Measurements from ENCODE around the gene CRCP. TPM values are rescaled to one million over a fixed set of nuclear protein-coding genes. Genes with fewer than 3 reads are reported as not detected.
"Not testable (repeated sequence)": the region's sequence is repeated elsewhere in the genome, so short reads cannot be mapped to it uniquely, and the experiment has no call there.

The CRCP gene
- total RNA-seq, 2 donors from 2014 or later, result 33.0 to 34.4 TPM

GRCh38 chr7:66169616-66170015 is 55.0 kb downstream of the CRCP start:
- H3K36me3 ChIP-seq, result no peaks in the 10 kb centered on the region
- H3K4me1 ChIP-seq, result no peaks in the 10 kb centered on the region
- H3K9ac ChIP-seq (ENCODE audit: low read depth in 2 of 2, low read length in 2 of 2), result no peak overlapping the region
- no peak overlapping the region for H3K4me3 ChIP-seq
- TF ChIP-seq, protein P1, sequence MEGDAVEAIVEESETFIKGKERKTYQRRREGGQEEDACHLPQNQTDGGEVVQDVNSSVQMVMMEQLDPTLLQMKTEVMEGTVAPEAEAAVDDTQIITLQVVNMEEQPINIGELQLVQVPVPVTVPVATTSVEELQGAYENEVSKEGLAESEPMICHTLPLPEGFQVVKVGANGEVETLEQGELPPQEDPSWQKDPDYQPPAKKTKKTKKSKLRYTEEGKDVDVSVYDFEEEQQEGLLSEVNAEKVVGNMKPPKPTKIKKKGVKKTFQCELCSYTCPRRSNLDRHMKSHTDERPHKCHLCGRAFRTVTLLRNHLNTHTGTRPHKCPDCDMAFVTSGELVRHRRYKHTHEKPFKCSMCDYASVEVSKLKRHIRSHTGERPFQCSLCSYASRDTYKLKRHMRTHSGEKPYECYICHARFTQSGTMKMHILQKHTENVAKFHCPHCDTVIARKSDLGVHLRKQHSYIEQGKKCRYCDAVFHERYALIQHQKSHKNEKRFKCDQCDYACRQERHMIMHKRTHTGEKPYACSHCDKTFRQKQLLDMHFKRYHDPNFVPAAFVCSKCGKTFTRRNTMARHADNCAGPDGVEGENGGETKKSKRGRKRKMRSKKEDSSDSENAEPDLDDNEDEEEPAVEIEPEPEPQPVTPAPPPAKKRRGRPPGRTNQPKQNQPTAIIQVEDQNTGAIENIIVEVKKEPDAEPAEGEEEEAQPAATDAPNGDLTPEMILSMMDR (IDR thresholded peaks at IDR 0.05), result no peak
- no peak overlapping the region for H3K27ac ChIP-seq
- no peaks in the 10 kb centered on the region for H3K9me3 ChIP-seq
- no peak for DNase-seq
- H3K27me3 ChIP-seq, result no peaks in the 10 kb centered on the region
- intact Hi-C loops (cut with DNase I), result no loop called here

DNA sequence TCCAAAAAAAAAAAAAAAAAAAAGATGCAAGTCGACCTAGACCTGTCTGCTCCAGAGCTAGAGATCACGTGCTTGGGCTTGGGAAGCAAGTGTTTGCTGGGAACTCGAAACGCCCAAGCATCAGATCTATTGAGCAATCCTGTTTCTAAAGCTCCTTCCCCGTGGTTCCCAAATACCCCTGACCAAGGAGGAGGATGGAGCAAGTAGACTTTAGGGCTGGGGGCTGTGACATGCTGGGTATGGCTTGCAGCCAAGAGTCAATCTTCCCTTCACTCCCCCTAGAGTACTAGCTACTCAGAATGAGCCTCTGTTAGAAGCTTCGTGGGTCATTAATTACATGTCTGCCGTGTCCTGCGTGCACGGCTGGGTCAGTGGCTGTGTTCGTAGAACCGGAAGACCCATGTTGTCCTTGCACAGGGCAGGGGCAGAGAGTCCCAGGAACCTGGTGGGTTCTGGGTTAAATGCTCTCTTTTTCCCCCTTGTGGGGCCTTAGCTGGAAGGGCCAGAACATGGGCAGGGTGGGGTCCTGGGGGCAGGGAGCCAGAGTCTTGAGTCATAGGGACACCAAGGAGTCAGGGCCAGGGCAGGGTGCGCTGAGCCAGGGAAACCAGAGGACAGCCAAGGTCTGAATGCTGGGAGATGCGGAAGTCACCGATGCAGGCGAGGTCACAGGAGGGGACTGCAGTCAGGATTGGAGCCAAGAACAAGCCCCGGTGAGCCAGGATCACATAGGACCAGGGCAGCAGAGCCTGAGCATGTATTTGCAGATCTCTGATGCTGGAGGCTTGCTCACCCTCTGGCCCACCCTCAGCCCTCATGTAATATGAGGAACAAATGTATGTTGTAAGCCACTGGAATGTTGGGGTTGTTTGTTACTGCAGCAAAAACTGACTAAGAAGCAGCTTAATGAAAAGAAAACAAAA is 55.9 kb downstream of the CRCP start:
- Histone ChIP-seq H3K27ac (no peak overlapping the region), H3K4me3 (no peak overlapping the region), H3K36me3 (no peaks in the 10 kb centered on the region), H3K4me1 (no peaks in the 10 kb centered on the region), H3K9me3 (no peaks in the 10 kb centered on the region), H3K27me3 (no peaks in the 10 kb centered on the region), H3K9ac (ENCODE audit: low read depth in 2 of 2, low read length in 2 of 2) (no peak overlapping the region)
- TF ChIP-seq, protein P1 (IDR thresholded peaks at IDR 0.05), result no peak
- DNase-seq, result peak; percentile 46
- intact Hi-C loops (cut with DNase I), result no loop called here

DNA sequence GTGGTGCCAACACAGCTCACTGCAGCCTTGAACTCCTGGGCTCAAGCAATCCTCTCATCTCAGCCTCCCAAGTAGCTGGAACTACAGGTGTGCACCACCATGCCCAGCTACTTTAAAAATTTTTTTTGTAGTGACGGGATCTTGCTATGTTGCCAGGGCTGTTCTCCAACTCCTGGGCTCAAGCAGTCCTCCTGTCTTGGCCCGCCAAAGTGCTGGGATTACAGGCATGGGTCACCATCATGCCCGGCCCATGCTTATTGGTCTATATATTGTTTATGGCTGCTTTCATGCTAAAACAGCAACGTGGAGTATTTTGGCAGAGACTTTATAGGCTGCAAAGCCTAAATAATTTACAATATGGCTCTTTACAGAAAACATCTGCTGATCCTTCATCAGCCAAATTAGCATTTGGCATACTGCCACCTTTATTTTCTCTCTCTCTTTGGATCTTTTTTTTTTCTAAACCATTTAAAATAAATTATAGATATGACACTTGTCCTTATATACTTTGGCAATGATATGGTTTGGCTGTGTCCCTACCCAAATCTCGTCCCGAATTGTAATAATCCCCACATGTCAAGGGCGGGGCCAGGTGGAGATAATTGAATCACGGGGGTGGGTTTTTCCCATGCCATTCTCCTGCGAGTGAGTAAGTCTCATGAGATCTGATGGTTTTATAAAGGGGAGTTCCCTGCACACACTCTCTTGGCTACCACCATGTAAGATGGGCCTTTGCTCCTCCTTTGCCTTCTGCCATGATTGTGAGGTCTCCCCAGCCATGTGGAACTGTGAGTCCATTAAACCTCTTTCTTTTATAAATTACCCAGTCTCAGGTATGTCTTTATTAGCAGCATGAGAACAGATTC is 58.1 kb downstream of the CRCP start:
- H3K27ac ChIP-seq; H3K27me3 ChIP-seq; H3K4me1 ChIP-seq; H3K4me3 ChIP-seq; H3K36me3 ChIP-seq; DNase-seq; H3K9ac ChIP-seq (ENCODE audit: low read depth in 2 of 2, low read length in 2 of 2); H3K9me3 ChIP-seq; intact Hi-C loops (cut with DNase I): not testable (repeated sequence)

DNA sequence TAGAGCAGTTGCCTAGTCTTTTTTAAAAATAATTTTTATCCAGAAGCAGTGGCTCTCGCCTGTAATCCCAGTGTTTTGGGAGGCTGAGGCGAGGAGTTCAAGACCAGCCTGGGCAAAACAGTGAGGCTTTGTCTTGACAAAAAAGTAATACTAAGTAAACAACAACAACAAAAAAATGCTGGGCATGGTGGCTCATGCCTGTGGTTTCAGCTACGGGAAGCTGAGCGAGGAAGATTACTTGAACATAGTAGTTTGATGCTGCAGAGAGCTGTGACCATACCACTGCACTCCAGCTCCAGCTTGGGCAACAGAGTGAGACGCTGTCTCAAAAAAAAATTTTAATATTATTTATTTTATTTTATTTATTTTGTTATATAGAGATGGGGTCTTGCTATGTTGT is 59.2 kb downstream of the CRCP start:
- Histone ChIP-seq H3K9me3 (no peaks in the 10 kb centered on the region), H3K27ac (no peak overlapping the region), H3K4me1 (no peaks in the 10 kb centered on the region), H3K27me3 (no peaks in the 10 kb centered on the region), H3K36me3 (no peaks in the 10 kb centered on the region), H3K4me3 (no peak overlapping the region), H3K9ac (ENCODE audit: low read depth in 2 of 2, low read length in 2 of 2) (no peak overlapping the region)
- intact Hi-C loops (cut with DNase I), result no loop called here
- TF ChIP-seq, protein P1 (IDR thresholded peaks at IDR 0.05), result no peak
- DNase-seq, result no peak

- intact Hi-C loops (cut with DNase I); H3K9ac ChIP-seq (ENCODE audit: low read depth in 2 of 2, low read length in 2 of 2); H3K27ac ChIP-seq; H3K9me3 ChIP-seq; H3K4me1 ChIP-seq; H3K4me3 ChIP-seq; H3K36me3 ChIP-seq; H3K27me3 ChIP-seq; DNase-seq: not testable (repeated sequence)
Measured at GRCh38 chr7:66175006-66175405, 60.4 kb downstream of the CRCP start.

- H3K9ac ChIP-seq (ENCODE audit: low read depth in 2 of 2, low read length in 2 of 2), result no peak overlapping the region
- H3K36me3 ChIP-seq, result no peaks in the 10 kb centered on the region
- no peak overlapping the region for H3K27ac ChIP-seq
- no peaks in the 10 kb centered on the region for H3K27me3 ChIP-seq
- H3K9me3 ChIP-seq, result no peaks in the 10 kb centered on the region
- TF ChIP-seq, protein P1 (IDR thresholded peaks at IDR 0.05), result no peak
- intact Hi-C loops (cut with DNase I), result no loop called here
- no peaks in the 10 kb centered on the region for H3K4me1 ChIP-seq
- H3K4me3 ChIP-seq, result no peak overlapping the region
- peak; percentile 21 for DNase-seq
Measured at GRCh38 chr7:66176914-66177313, 62.3 kb downstream of the CRCP start.
